Endothelial cell (in vitro differentiated cells): Measurements from ENCODE around the gene TFB1M. TPM values are rescaled to one million over a fixed set of nuclear protein-coding genes. Genes with fewer than 3 reads are reported as not detected.
"Not testable (repeated sequence)": the region's sequence is repeated elsewhere in the genome, so short reads cannot be mapped to it uniquely, and the experiment has no call there.

Experiments used
- DNase-seq: peaks from one replicate; pipeline ENCODE4 v3.0.0; 2021; ENCODE audit warnings: low spot score
- H3K27ac Mint-ChIP-seq: one replicate; pipeline ENCODE4 v1.8.0; 2021; ENCODE audit warnings: mixed read lengths, inconsistent platforms; ENCODE audit not compliant: unreplicated experiment
- H3K27me3 Mint-ChIP-seq: one replicate; pipeline ENCODE4 v1.8.0; 2021; ENCODE audit warnings: mild to moderate bottlenecking, moderate library complexity, mixed read lengths, inconsistent platforms; ENCODE audit not compliant: unreplicated experiment
- H3K36me3 Mint-ChIP-seq: one replicate; pipeline ENCODE4 v1.8.0; 2021; ENCODE audit warnings: mild to moderate bottlenecking, low read depth, mixed read lengths, inconsistent platforms; ENCODE audit not compliant: unreplicated experiment
- H3K4me1 Mint-ChIP-seq: one replicate; pipeline ENCODE4 v1.8.0; 2021; ENCODE audit warnings: mild to moderate bottlenecking, mixed read lengths, inconsistent platforms; ENCODE audit not compliant: unreplicated experiment
- H3K4me3 Mint-ChIP-seq: one replicate; pipeline ENCODE4 v1.8.0; 2021; ENCODE audit warnings: mild to moderate bottlenecking, mixed read lengths, inconsistent platforms; ENCODE audit not compliant: unreplicated experiment
- H3K9me3 Mint-ChIP-seq: one replicate; pipeline ENCODE4 v1.8.0; 2021; ENCODE audit warnings: mixed read lengths, inconsistent platforms; ENCODE audit not compliant: unreplicated experiment
- CTCF ChIP-seq: fragments of 200-600 bp; sonication (generic); IDR thresholded peaks from one replicate; pipeline ENCODE4 v1.5.0; 2021; ENCODE audit warnings: antibody characterized with exemption; ENCODE audit not compliant: unreplicated experiment
- total RNA-seq: library from RNA; stranded (reverse); fragmentation: NEBNext Ultra II Directional; extraction: Animal tissue kit (Norgen Biotek cat#: 25700); gene quantifications from one replicate; pipeline ENCODE4 v1.2.1, GENCODE V29; 2021; ENCODE audit not compliant: unreplicated experiment

The TFB1M gene
- total RNA-seq, 1 donor from 2014 or later, result 25.9 TPM

GRCh38 chr6:155219858-155220301 is 94.4 kb downstream of the TFB1M start:
- H3K9me3 Mint-ChIP-seq, result no peaks in the 10 kb centered on the region
- peaks cover 2% of the 10 kb centered on the region for H3K27me3 Mint-ChIP-seq
- H3K4me3 Mint-ChIP-seq, result no peak overlapping the region
- H3K36me3 Mint-ChIP-seq, result peaks cover 10% of the 10 kb centered on the region
- TF ChIP-seq CTCF, result no peak
- no peak overlapping the region for H3K27ac Mint-ChIP-seq
- H3K4me1 Mint-ChIP-seq, result peaks cover 7% of the 10 kb centered on the region
- DNase-seq, result no peak

GRCh38 chr6:155219299-155219698 is 95.0 kb downstream of the TFB1M start:
- TF ChIP-seq CTCF, result no peak
- H3K4me3 Mint-ChIP-seq, result no peak overlapping the region
- peaks cover 2% of the 10 kb centered on the region for H3K27me3 Mint-ChIP-seq
- no peaks in the 10 kb centered on the region for H3K9me3 Mint-ChIP-seq
- DNase-seq, result no peak
- peaks cover 7% of the 10 kb centered on the region for H3K4me1 Mint-ChIP-seq
- no peak overlapping the region for H3K27ac Mint-ChIP-seq
- H3K36me3 Mint-ChIP-seq, result peaks cover 13% of the 10 kb centered on the region

DNA sequence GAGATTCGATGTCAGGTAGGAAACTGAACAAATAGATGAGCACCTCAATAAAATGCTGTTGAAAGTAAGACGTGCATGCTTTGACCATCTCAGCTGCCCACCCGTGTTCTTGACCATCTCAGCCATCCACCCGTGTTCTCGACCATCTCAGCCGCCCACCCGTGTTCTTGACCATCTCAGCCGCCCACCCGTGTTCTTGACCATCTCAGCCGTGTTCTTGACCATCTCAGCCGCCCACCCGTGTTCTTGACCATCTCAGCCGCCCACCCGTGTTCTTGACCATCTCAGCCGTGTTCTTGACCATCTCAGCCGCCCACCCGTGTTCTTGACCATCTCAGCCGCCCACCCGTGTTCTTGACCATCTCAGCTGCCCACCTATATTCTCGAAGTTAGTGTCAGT is 95.6 kb downstream of the TFB1M start:
- H3K27ac Mint-ChIP-seq, H3K4me1 Mint-ChIP-seq: not testable (repeated sequence)

GRCh38 chr6:155216312-155217046 is 97.8 kb downstream of the TFB1M start:
- TF ChIP-seq CTCF, result no peak
- Mint-ChIP-seq H3K9me3 (no peaks in the 10 kb centered on the region), H3K4me3 (no peak overlapping the region), H3K4me1 (peaks cover 7% of the 10 kb centered on the region), H3K27ac (no peak overlapping the region), H3K36me3 (peaks cover 22% of the 10 kb centered on the region), H3K27me3 (peaks cover 2% of the 10 kb centered on the region)
- peak; percentile 10 for DNase-seq

More for the DNA sequence above, 95.6 kb downstream of the TFB1M start:
- DNase-seq, H3K9me3 Mint-ChIP-seq, H3K27me3 Mint-ChIP-seq: not testable (repeated sequence)
- Mint-ChIP-seq H3K36me3 (peaks cover 15% of the 10 kb centered on the region), H3K4me3 (peak overlapping the region; percentile 38)

GRCh38 chr6:155215906-155216305 is 98.4 kb downstream of the TFB1M start:
- no peak for DNase-seq
- peaks cover 4% of the 10 kb centered on the region for H3K27me3 Mint-ChIP-seq
- no peaks in the 10 kb centered on the region for H3K9me3 Mint-ChIP-seq
- peaks cover 25% of the 10 kb centered on the region for H3K36me3 Mint-ChIP-seq
- no peak overlapping the region for H3K4me3 Mint-ChIP-seq
- peaks cover 7% of the 10 kb centered on the region for H3K4me1 Mint-ChIP-seq
- no peak for TF ChIP-seq CTCF
- no peak overlapping the region for H3K27ac Mint-ChIP-seq
